NT2/D1 (cell line): ENCODE data around the gene COIL.

Experiments used
- SUZ12 ChIP-seq: IDR thresholded peaks from 2 replicates; pipeline ENCODE4 v1.6.1; 2011; ENCODE audit not compliant: insufficient read length, insufficient read depth; ENCODE audit errors: extremely low read depth
- YY1 ChIP-seq: IDR thresholded peaks from 2 replicates; pipeline ENCODE4 v1.6.1; 2011; ENCODE audit not compliant: insufficient read length, insufficient read depth
- ZNF274 ChIP-seq: IDR thresholded peaks from 2 replicates; pipeline ENCODE4 v1.6.1; 2011; ENCODE audit warnings: mild to moderate bottlenecking, low read depth, low read length

DNA sequence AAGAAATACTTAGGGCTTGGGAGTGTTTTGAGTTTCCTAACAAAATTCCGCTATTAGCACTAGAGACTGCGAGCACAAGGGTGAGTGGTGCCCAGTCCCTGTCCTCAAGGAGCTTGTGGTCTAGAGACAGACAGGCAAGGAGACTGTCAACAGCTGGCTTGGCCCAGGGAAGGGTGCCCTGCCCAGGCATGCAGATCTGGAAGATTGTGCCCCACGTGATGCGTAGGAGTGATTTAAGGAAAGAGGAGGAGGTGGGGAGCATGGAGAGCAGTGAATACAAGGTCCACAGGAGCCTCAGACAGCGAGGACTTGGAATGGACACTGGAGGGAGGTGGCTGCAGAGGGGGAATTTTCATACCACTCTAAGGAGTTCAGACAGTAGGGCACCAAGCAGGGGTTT, 42.1 kb upstream of the COIL start:
- TF ChIP-seq YY1 (no peak), SUZ12 (no peak), ZNF274 (no peak)
